ENCODE results near the gene LKAAEAR1. TPM values are rescaled to one million over a fixed set of nuclear protein-coding genes. Genes with fewer than 3 reads are reported as not detected.
A peak's percentile ranks its signal among the peaks of the same experiment; 100 is the strongest.

Gene LKAAEAR1
- total and polyA plus RNA-seq, 2 of the 13 experiments (the other 11 are each of a cell fraction or from before 2014, with no cell fraction given) = not detected

GRCh38 chr20:64083378-64083803, 807 bp downstream of the LKAAEAR1 start (continued):
- TF ChIP-seq, protein P1, sequence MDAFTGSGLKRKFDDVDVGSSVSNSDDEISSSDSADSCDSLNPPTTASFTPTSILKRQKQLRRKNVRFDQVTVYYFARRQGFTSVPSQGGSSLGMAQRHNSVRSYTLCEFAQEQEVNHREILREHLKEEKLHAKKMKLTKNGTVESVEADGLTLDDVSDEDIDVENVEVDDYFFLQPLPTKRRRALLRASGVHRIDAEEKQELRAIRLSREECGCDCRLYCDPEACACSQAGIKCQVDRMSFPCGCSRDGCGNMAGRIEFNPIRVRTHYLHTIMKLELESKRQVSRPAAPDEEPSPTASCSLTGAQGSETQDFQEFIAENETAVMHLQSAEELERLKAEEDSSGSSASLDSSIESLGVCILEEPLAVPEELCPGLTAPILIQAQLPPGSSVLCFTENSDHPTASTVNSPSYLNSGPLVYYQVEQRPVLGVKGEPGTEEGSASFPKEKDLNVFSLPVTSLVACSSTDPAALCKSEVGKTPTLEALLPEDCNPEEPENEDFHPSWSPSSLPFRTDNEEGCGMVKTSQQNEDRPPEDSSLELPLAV (CRISPR knock-in tag; conservative IDR thresholded peaks at IDR 0.05; ENCODE audit: low read depth) = no peak
- no peak; the same call in 1 of the 2 replicates for TF ChIP-seq TAF1 (CRISPR knock-in tag; IDR thresholded peaks at IDR 0.05)
- no peak for TF ChIP-seq REL (CRISPR knock-in tag; conservative IDR thresholded peaks at IDR 0.05)
- no peak for TF ChIP-seq RBFOX2 (IDR thresholded peaks at IDR 0.05; ENCODE audit: low read depth, low read length)
- TF ChIP-seq ZNF792 (CRISPR knock-in tag; IDR thresholded peaks at IDR 0.05) = no peak; the same call in 1 of the 2 replicates
- no peak for TF ChIP-seq NKX3-1 (CRISPR knock-in tag; IDR thresholded peaks at IDR 0.05)
- TF ChIP-seq HNF4A (CRISPR knock-in tag; IDR thresholded peaks at IDR 0.05) = no peak
- no peak for TF ChIP-seq ZNF407 (CRISPR knock-in tag; IDR thresholded peaks at IDR 0.05; ENCODE audit: not compliant biosample characterization)
- TF ChIP-seq, protein P2, sequence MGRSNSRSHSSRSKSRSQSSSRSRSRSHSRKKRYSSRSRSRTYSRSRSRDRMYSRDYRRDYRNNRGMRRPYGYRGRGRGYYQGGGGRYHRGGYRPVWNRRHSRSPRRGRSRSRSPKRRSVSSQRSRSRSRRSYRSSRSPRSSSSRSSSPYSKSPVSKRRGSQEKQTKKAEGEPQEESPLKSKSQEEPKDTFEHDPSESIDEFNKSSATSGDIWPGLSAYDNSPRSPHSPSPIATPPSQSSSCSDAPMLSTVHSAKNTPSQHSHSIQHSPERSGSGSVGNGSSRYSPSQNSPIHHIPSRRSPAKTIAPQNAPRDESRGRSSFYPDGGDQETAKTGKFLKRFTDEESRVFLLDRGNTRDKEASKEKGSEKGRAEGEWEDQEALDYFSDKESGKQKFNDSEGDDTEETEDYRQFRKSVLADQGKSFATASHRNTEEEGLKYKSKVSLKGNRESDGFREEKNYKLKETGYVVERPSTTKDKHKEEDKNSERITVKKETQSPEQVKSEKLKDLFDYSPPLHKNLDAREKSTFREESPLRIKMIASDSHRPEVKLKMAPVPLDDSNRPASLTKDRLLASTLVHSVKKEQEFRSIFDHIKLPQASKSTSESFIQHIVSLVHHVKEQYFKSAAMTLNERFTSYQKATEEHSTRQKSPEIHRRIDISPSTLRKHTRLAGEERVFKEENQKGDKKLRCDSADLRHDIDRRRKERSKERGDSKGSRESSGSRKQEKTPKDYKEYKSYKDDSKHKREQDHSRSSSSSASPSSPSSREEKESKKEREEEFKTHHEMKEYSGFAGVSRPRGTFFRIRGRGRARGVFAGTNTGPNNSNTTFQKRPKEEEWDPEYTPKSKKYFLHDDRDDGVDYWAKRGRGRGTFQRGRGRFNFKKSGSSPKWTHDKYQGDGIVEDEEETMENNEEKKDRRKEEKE (IDR thresholded peaks at IDR 0.05) = no peak
- no peak for TF ChIP-seq SETDB1 (CRISPR knock-in tag; IDR thresholded peaks at IDR 0.05; ENCODE audit: borderline replicate concordance)
- TF ChIP-seq NR1H2 (CRISPR knock-in tag; IDR thresholded peaks at IDR 0.05; ENCODE audit: borderline replicate concordance, low read depth) = no peak
- TF ChIP-seq KAT7 (CRISPR knock-in tag; IDR thresholded peaks at IDR 0.05; ENCODE audit: borderline replicate concordance) = no peak; the same call in 1 of the 2 replicates
- TF ChIP-seq NFYB (CRISPR knock-in tag; IDR thresholded peaks at IDR 0.05) = no peak
- TF ChIP-seq, protein P3, sequence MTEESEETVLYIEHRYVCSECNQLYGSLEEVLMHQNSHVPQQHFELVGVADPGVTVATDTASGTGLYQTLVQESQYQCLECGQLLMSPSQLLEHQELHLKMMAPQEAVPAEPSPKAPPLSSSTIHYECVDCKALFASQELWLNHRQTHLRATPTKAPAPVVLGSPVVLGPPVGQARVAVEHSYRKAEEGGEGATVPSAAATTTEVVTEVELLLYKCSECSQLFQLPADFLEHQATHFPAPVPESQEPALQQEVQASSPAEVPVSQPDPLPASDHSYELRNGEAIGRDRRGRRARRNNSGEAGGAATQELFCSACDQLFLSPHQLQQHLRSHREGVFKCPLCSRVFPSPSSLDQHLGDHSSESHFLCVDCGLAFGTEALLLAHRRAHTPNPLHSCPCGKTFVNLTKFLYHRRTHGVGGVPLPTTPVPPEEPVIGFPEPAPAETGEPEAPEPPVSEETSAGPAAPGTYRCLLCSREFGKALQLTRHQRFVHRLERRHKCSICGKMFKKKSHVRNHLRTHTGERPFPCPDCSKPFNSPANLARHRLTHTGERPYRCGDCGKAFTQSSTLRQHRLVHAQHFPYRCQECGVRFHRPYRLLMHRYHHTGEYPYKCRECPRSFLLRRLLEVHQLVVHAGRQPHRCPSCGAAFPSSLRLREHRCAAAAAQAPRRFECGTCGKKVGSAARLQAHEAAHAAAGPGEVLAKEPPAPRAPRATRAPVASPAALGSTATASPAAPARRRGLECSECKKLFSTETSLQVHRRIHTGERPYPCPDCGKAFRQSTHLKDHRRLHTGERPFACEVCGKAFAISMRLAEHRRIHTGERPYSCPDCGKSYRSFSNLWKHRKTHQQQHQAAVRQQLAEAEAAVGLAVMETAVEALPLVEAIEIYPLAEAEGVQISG (CRISPR knock-in tag; IDR thresholded peaks at IDR 0.05) = peak; percentile 74; the same call in 1 of the 2 replicates
- no peak for TF ChIP-seq PLRG1 (conservative IDR thresholded peaks at IDR 0.05)
- TF ChIP-seq TP53 (CRISPR knock-in tag; conservative IDR thresholded peaks at IDR 0.05) = no peak

All from HepG2 (cell line).